GM19438 (cell line): Measurements from ENCODE around the gene TAS2R38.
"Not testable (repeated sequence)": the region's sequence is repeated elsewhere in the genome, so short reads cannot be mapped to it uniquely, and the experiment has no call there.

Experiments
- ATAC-seq: cut with Tn5 transposase; IDR thresholded peaks from one replicate; pipeline ENCODE4 v1.9.1; 2021; ENCODE audit warnings: low read depth; ENCODE audit not compliant: unreplicated experiment

TAS2R38 gene

GRCh38 chr7:141973673-141974072 is at the start of gene TAS2R38:
TAS2R38 (minus strand) TSS chr7:141973773; CDS start chr7:141973689, 84 bp downstream.
- no peak for ATAC-seq

GRCh38 chr7:142018154-142018553 is 44.6 kb upstream of the TAS2R38 start:
- ATAC-seq = no peak

- no peak for ATAC-seq
Measured at GRCh38 chr7:142017451-142017850, 43.9 kb upstream of the TAS2R38 start.

GRCh38 chr7:142012825-142013511 is 39.4 kb upstream of the TAS2R38 start:
- ATAC-seq = no peak

GRCh38 chr7:142010952-142011548 is 37.5 kb upstream of the TAS2R38 start:
- ATAC-seq = no peak

GRCh38 chr7:142009187-142009586 is 35.6 kb upstream of the TAS2R38 start:
- no peak for ATAC-seq

- ATAC-seq = no peak
Measured at GRCh38 chr7:142006577-142006976, 33.0 kb upstream of the TAS2R38 start.

GRCh38 chr7:142002179-142002578 is 28.6 kb upstream of the TAS2R38 start:
- ATAC-seq = no peak

- no peak for ATAC-seq
Measured at GRCh38 chr7:142001163-142001874, 27.7 kb upstream of the TAS2R38 start.

- no peak for ATAC-seq
Measured at GRCh38 chr7:142000244-142000643, 26.7 kb upstream of the TAS2R38 start.

- no peak for ATAC-seq
Measured at GRCh38 chr7:141999058-141999623, 25.6 kb upstream of the TAS2R38 start.

GRCh38 chr7:141993354-141993753 is 19.8 kb upstream of the TAS2R38 start:
- no peak for ATAC-seq

GRCh38 chr7:141992688-141993087 is 19.1 kb upstream of the TAS2R38 start:
- no peak for ATAC-seq

- ATAC-seq = no peak
Measured at GRCh38 chr7:141992156-141992555, 18.6 kb upstream of the TAS2R38 start.

GRCh38 chr7:141991140-141991539 is 17.6 kb upstream of the TAS2R38 start:
- no peak for ATAC-seq

- no peak for ATAC-seq
Measured at GRCh38 chr7:141990011-141990725, 16.6 kb upstream of the TAS2R38 start.

GRCh38 chr7:141987803-141988202 is 14.2 kb upstream of the TAS2R38 start:
- ATAC-seq = not testable (repeated sequence)

GRCh38 chr7:141986923-141987322 is 13.3 kb upstream of the TAS2R38 start:
- ATAC-seq = no peak

GRCh38 chr7:141985926-141986325 is 12.4 kb upstream of the TAS2R38 start:
- ATAC-seq = not testable (repeated sequence)

- ATAC-seq = no peak
Measured at GRCh38 chr7:141979568-141979967, 6.0 kb upstream of the TAS2R38 start.

GRCh38 chr7:141978351-141978750 is 4.8 kb upstream of the TAS2R38 start:
- ATAC-seq = no peak
